GM18508 (cell line): ENCODE data around the gene C1QTNF5.

ENCODE experiments used
- ATAC-seq: cut with Tn5 transposase; IDR thresholded peaks from one replicate; pipeline ENCODE4 v1.9.1; 2021; ENCODE audit warnings: moderate number of reproducible peaks; ENCODE audit not compliant: insufficient read depth, unreplicated experiment

C1QTNF5 gene

GRCh38 chr11:119338965-119339588, 1.6 kb downstream of the C1QTNF5 start:
- ATAC-seq: no peak

GRCh38 chr11:119338318-119338890, 2.3 kb downstream of the C1QTNF5 start:
- ATAC-seq: no peak

- ATAC-seq: no peak
Measured at GRCh38 chr11:119337581-119338317, 2.9 kb downstream of the C1QTNF5 start.

- no peak for ATAC-seq
Measured at GRCh38 chr11:119336744-119337469, 3.8 kb downstream of the C1QTNF5 start.

GRCh38 chr11:119335655-119336543, 4.8 kb downstream of the C1QTNF5 start:
- no peak for ATAC-seq

GRCh38 chr11:119335091-119335654, 5.5 kb downstream of the C1QTNF5 start:
- ATAC-seq: no peak

- peak; percentile 82 for ATAC-seq
Measured at GRCh38 chr11:119334174-119334930, 6.3 kb downstream of the C1QTNF5 start, which contains the start of gene RNF26. TSS of gene RNF26 (plus strand) at chr11:119334527. CDS start at chr11:119335123, 596 bp downstream.

- no peak for ATAC-seq
Measured at GRCh38 chr11:119332111-119332765, 8.4 kb downstream of the C1QTNF5 start.

GRCh38 chr11:119330237-119330636, 10.4 kb downstream of the C1QTNF5 start:
- ATAC-seq: no peak

GRCh38 chr11:119329320-119329719, 11.4 kb downstream of the C1QTNF5 start:
- ATAC-seq: no peak

GRCh38 chr11:119324189-119324588, 16.5 kb downstream of the C1QTNF5 start:
- ATAC-seq: no peak

GRCh38 chr11:119323532-119324033, 17.1 kb downstream of the C1QTNF5 start:
- no peak for ATAC-seq

- no peak for ATAC-seq
Measured at GRCh38 chr11:119322921-119323531, 17.7 kb downstream of the C1QTNF5 start.

GRCh38 chr11:119322360-119322739, 18.3 kb downstream of the C1QTNF5 start:
- ATAC-seq: no peak

- ATAC-seq: no peak
Measured at GRCh38 chr11:119320776-119321524, 19.7 kb downstream of the C1QTNF5 start.

- no peak for ATAC-seq
Measured at GRCh38 chr11:119320240-119320775, 20.4 kb downstream of the C1QTNF5 start.
